Body of pancreas (tissue), 4 donors: ENCODE data around the gene CAMLG. TPM values are rescaled to one million over a fixed set of nuclear protein-coding genes. Genes with fewer than 3 reads are reported as not detected.

Experiments
- ATAC-seq: fragments of 150-250 bp; one replicate; pipeline ENCODE4 v1.9.1; 2016
- DNase-seq, 4 donors: peaks; one replicate each; pipeline ENCODE4 v3.0.0-alpha.2; 2019
- H3K27ac ChIP-seq, 4 donors: fragments of 200-600 bp; sonication (generic); 1 replicate in 3 of 4; 2 replicates in 1 of 4; pipeline versions ENCODE4 v1.5.1 to v1.6.1; 2016 to 2019; ENCODE audit warnings: mild to moderate bottlenecking in 1 of 4, mixed read lengths in 1 of 4, moderate library complexity in 1 of 4
- H3K27me3 ChIP-seq, 2 donors: fragments of 200-600 bp; sonication (generic); one replicate each; pipeline ENCODE4 v1.6.0; 2016; ENCODE audit warnings: mild to moderate bottlenecking in 1 of 2
- H3K36me3 ChIP-seq, 2 donors: fragments of 200-600 bp; sonication (generic); replicated peaks in 1 of 2; 2 replicates each; pipeline ENCODE4 v1.5.1; 2016; ENCODE audit warnings: low read depth in 2 of 2; ENCODE audit not compliant: insufficient read depth in 1 of 2
- H3K4me1 ChIP-seq: fragments of 200-600 bp; sonication (generic); one replicate; pipeline ENCODE4 v1.6.0; 2016
- H3K4me3 ChIP-seq, 2 donors: fragments of 200-600 bp; sonication (generic); 1 replicate in 1 of 2; 2 replicates in 1 of 2; pipeline ENCODE4 v1.5.1; 2016 to 2019
- H3K9me3 ChIP-seq, 3 donors: fragments of 200-600 bp; sonication (generic); 1 replicate in 2 of 3; 2 replicates in 1 of 3; pipeline ENCODE4 v1.5.1; 2016
- CTCF ChIP-seq, 7 experiments: fragments of 450-650 bp in 4 of 7; fragments of 200-600 bp in 3 of 7; sonication (generic) in 3 of 7; IDR thresholded peaks; one replicate each; pipeline ENCODE4 v1.5.1; 2016 to 2019; ENCODE audit warnings: antibody characterized with exemption in 7 of 7
- POLR2A ChIP-seq, 3 donors: fragments of 450-650 bp; IDR thresholded peaks; one replicate each; pipeline ENCODE4 v1.6.1; 2016; ENCODE audit warnings: antibody characterized with exemption in 3 of 3, mild to moderate bottlenecking in 2 of 3
- WGBS, 2 donors: methylation state at CpG; one replicate each; pipeline ENCODE4 v1.1.5; 2017; 5-methylcytosine and 5-hydroxymethylcytosine counted together
- intact Hi-C: fragments of 100-400 bp; cut with DNase I; formaldehyde crosslinking; loops from one replicate; pipeline ENCODE4 v1.15.1; 2023
- total RNA-seq, 2 donors: library from RNA; depleted of rRNA; stranded (reverse); fragments of >200 nt; gene quantifications; one replicate each; pipeline ENCODE4 v1.1.0, GENCODE V29; 2016

Gene CAMLG
- total RNA-seq, 2 donors from 2014 or later, result 7.9 to 29.8 TPM

DNA sequence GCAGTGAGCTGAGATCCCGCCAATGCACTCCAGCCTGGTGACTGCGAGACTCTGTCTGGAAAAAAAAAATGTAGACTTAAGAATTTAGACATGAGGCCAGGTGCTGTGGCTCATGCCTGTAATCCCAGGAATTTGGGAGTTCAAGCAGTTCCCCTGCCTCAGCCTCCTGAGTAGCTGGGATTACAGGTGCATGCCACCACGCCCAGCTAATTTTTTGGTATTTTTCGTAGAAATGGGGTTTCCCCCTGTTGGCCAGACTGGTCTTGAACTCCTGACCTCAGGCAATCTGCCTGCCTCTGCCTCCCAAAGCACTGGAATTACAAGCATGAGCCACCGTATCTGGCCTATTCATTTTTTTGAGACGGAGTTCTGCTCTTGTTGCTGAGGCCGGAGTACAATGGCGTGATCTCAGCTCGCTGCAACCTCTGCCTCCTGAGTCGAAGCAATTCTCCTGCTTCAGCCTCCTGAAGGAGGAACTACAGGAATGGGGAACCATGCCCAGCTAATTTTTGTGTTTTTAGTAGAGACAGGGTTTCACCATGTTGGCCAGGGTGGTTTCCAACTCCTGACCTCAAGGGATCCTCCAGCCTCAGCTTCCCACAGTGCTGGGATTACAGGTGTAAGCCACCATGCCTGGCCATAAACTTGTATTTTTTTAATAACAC, 34.2 kb downstream of the CAMLG start:
- no peaks in the 10 kb centered on the region for H3K4me1 ChIP-seq
- DNase-seq, result no peak
- ATAC-seq, result no peak
- peaks cover 8 to 54% of the 10 kb centered on the region in 2 donors for H3K36me3 ChIP-seq
- H3K27me3 ChIP-seq, result no peaks in the 10 kb centered on the region
- intact Hi-C loops, result loop anchor here (10.0 kb wide), 1 partner anchor 88 kb away; no protein-coding TSS in a partner anchor
- WGBS, 2 donors, result 94% methylated on average over 10 of the region's 10 CpGs
- H3K27ac ChIP-seq, result no peak overlapping the region
- no peak overlapping the region for H3K4me3 ChIP-seq
- no peak for TF ChIP-seq POLR2A (IDR thresholded peaks at IDR 0.05)
- no peak for TF ChIP-seq CTCF (IDR thresholded peaks at IDR 0.05)
- H3K9me3 ChIP-seq, result no peaks in the 10 kb centered on the region

DNA sequence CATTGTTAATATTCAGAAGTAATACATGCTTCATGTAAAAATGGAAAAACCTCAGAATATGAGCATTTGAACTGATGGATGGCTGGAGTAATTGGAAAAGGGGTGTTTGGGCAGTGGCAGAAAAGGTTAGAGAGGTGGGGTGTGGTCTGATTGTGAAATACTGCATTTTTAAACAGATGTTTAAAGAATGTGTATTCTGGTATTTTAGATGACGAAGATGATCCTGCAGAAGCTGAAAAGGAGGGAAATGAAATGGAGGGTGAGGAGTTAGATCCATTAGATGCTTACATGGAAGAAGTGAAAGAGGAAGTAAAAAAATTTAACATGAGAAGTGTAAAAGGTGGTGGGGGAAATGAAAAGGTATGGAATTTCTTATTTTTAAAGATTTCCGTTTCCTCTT, 39.0 kb downstream of the CAMLG start:
- DNase-seq (no peak), ATAC-seq (no peak)
- Histone ChIP-seq H3K4me3 (no peak overlapping the region), H3K9me3 (no peaks in the 10 kb centered on the region), H3K36me3 (peaks cover 0 to 45% of the 10 kb centered on the region in 2 donors), H3K27me3 (no peaks in the 10 kb centered on the region), H3K4me1 (no peaks in the 10 kb centered on the region), H3K27ac (no peak overlapping the region)
- intact Hi-C loops, result loop anchor here (10.0 kb wide), 1 partner anchor 93 kb away; no protein-coding TSS in a partner anchor
- WGBS, 2 donors, result 87 to 90% methylated on average over 2 of the region's 2 CpGs
- TF ChIP-seq CTCF (IDR thresholded peaks at IDR 0.05) (no peak), POLR2A (IDR thresholded peaks at IDR 0.05) (no peak)

GRCh38 chr5:134784241-134784920, 46.0 kb downstream of the CAMLG start:
- WGBS, 2 donors, result 59 to 61% methylated on average over 4 of the region's 4 CpGs
- no peak for TF ChIP-seq CTCF (IDR thresholded peaks at IDR 0.05)
- TF ChIP-seq POLR2A (IDR thresholded peaks at IDR 0.05), result no peak
- no peaks in the 10 kb centered on the region for H3K9me3 ChIP-seq
- DNase-seq, result no peak
- no peak overlapping the region for H3K4me3 ChIP-seq
- H3K27me3 ChIP-seq, result no peaks in the 10 kb centered on the region
- intact Hi-C loops, result no loop called here
- ATAC-seq, result no peak
- no peak overlapping the region for H3K27ac ChIP-seq
- peaks cover 8% of the 10 kb centered on the region for H3K4me1 ChIP-seq
- H3K36me3 ChIP-seq, result peaks cover 0 to 33% of the 10 kb centered on the region in 2 donors

- DNase-seq (no peak), ATAC-seq (no peak)
- H3K9me3 ChIP-seq, result no peaks in the 10 kb centered on the region
- H3K36me3 ChIP-seq, result peaks cover 0 to 31% of the 10 kb centered on the region in 2 donors
- H3K4me1 ChIP-seq, result peaks cover 8% of the 10 kb centered on the region
- no peak overlapping the region for H3K27ac ChIP-seq
- no peak overlapping the region for H3K4me3 ChIP-seq
- intact Hi-C loops, result no loop called here
- H3K27me3 ChIP-seq, result no peaks in the 10 kb centered on the region
- 73 to 77% methylated on average over 3 of the region's 3 CpGs for WGBS, 2 donors
- TF ChIP-seq CTCF (IDR thresholded peaks at IDR 0.05), result no peak
- no peak for TF ChIP-seq POLR2A (IDR thresholded peaks at IDR 0.05)
Observed at GRCh38 chr5:134784946-134785620, 46.7 kb downstream of the CAMLG start.
